Vagina (tissue), 2 donors: ENCODE measurements around the gene GRIFIN.

Experiments
- CTCF ChIP-seq, 3 experiments: fragments of 450-650 bp in 2 of 3; fragments of 200-600 bp in 1 of 3; sonication (generic) in 1 of 3; IDR thresholded peaks; one replicate each; pipeline ENCODE4 v1.5.1; 2017 to 2019; ENCODE audit warnings: antibody characterized with exemption in 3 of 3, mild to moderate bottlenecking in 2 of 3, moderate library complexity in 2 of 3
- POLR2A ChIP-seq, 2 donors: fragments of 450-650 bp; IDR thresholded peaks; one replicate each; pipeline ENCODE4 v1.6.1; 2017; ENCODE audit warnings: antibody characterized with exemption in 2 of 2, mild to moderate bottlenecking in 2 of 2, moderate library complexity in 2 of 2

GRCh38 chr7:2460188-2460587 is 16.0 kb downstream of the GRIFIN start:
- TF ChIP-seq CTCF (IDR thresholded peaks at IDR 0.05) = no peak
- TF ChIP-seq POLR2A (IDR thresholded peaks at IDR 0.05) = no peak
